SK-N-SH (cell line): ENCODE data around the gene RNPEPL1.

Experiments
- CTCF ChIP-seq: fragments of 200-600 bp; sonication (generic); IDR thresholded peaks from 2 replicates; pipeline ENCODE4 v1.6.1; 2017; ENCODE audit warnings: antibody characterized with exemption, mild to moderate bottlenecking, moderate library complexity
- NFIC ChIP-seq: IDR thresholded peaks from 2 replicates; pipeline ENCODE4 v1.4.0; 2012; ENCODE audit warnings: borderline replicate concordance
- POLR2AphosphoS5 ChIP-seq: IDR thresholded peaks from 2 replicates; pipeline ENCODE4 v1.6.1; 2012; ENCODE audit warnings: low read depth, low read length
- RCOR1 ChIP-seq: fragments of 150-350 bp; IDR thresholded peaks from 2 replicates; pipeline ENCODE4 v1.6.1; 2017; ENCODE audit warnings: antibody characterized with exemption, low read length

DNA sequence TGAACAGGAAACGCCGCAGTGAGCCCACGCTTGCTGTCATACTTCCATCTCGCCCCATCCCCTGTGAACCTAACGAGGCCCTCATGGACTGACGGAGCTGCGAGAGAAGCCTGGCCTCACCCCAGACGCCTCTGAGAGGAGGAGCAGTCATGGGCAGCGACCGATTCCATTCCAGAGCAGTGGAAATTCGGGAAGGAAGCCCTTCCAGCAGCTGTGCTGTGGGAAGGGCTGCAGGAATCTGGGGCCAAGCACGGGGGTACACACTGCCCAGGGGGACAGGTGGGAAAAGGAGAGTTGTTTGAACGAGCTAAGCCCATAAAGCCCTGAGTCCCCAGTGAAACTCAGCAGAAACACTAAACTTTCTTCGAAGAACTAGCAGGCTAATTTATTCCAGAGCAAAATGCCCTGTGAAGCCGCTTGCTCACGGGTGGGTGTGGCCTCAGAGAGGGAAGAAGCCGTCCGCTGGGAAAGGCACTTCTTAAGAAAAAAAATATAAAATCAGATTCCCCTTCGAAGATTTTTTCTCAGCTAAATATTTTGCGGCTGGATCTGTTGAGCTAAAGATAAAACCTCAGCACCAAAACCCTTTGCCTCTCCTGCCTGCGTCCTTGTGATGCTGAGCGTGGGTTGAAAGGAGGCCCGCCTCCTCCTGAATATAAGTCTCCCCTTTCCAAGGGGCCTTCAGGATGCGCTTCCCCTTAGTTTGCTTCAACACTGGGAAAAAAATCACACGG is 48.7 kb upstream of the RNPEPL1 start:
- no peak for TF ChIP-seq POLR2AphosphoS5
- no peak for TF ChIP-seq NFIC
- no peak for TF ChIP-seq CTCF
- no peak for TF ChIP-seq RCOR1
